WI38 (cell line): ENCODE data around the gene KCNH3.

Experiments
- H3K4me3 ChIP-seq: 2 replicates; pipeline ENCODE4 v1.5.1; 2011; ENCODE audit warnings: low read depth, mild to moderate bottlenecking, control low read depth, low read length
- TF ChIP-seq, protein P1 (sequence below): IDR thresholded peaks from 2 replicates; pipeline ENCODE4 v1.5.1; 2012; ENCODE audit warnings: low read depth, mild to moderate bottlenecking, control low read depth, low read length

KCNH3 gene

DNA sequence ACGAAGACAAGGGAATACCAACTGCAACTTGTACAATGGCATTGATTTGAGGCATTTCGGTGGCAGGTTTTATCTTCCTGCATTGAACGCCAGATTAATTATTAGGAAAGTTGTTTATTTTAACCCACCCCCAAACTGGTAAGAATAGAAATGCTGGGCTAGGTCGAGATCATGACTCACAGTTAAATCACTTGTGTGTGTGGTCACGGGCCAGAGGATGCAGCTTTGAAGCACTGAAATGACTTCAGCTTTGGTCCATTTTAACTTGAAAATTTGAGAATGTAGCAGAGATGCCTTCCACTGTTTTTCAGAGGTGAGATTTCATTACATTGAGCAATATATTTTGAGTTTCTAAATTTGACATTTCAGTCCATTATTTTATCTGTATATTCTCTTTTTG is 23.6 kb upstream of the KCNH3 start:
- H3K4me3 ChIP-seq: no peak overlapping the region
- TF ChIP-seq, protein P1, sequence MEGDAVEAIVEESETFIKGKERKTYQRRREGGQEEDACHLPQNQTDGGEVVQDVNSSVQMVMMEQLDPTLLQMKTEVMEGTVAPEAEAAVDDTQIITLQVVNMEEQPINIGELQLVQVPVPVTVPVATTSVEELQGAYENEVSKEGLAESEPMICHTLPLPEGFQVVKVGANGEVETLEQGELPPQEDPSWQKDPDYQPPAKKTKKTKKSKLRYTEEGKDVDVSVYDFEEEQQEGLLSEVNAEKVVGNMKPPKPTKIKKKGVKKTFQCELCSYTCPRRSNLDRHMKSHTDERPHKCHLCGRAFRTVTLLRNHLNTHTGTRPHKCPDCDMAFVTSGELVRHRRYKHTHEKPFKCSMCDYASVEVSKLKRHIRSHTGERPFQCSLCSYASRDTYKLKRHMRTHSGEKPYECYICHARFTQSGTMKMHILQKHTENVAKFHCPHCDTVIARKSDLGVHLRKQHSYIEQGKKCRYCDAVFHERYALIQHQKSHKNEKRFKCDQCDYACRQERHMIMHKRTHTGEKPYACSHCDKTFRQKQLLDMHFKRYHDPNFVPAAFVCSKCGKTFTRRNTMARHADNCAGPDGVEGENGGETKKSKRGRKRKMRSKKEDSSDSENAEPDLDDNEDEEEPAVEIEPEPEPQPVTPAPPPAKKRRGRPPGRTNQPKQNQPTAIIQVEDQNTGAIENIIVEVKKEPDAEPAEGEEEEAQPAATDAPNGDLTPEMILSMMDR: no peak

DNA sequence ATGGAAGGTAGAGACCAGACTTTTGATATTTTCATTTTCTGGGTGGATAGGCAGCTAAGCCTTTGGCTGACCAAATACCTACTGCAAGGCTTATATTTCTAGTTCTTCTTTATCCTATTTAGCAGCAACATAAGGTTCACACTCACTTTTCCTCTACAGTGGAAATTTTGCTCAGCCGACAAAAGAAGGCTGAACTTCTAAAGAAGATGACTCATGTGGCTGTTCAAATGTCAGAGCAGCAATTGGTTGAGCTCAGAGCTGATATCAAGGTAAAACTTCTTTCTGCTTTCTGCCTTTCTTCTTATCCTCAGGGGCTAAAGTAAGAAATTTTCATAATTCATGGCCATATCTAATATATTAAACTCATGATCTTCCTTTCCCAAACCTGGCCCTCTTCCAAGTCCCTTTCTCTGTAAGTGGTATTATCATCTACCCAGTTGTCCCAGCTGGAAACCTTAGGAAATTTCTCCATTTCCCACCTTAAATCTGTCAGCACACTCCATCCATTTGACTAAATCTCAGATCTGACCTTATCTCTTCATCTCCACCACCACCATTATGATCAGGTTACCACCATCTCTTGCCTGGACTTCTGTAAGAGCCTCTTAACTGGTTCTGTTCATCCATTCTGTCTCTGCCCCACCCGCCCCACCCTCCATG is 19.8 kb upstream of the KCNH3 start:
- TF ChIP-seq, protein P1: no peak
- no peak overlapping the region for H3K4me3 ChIP-seq

DNA sequence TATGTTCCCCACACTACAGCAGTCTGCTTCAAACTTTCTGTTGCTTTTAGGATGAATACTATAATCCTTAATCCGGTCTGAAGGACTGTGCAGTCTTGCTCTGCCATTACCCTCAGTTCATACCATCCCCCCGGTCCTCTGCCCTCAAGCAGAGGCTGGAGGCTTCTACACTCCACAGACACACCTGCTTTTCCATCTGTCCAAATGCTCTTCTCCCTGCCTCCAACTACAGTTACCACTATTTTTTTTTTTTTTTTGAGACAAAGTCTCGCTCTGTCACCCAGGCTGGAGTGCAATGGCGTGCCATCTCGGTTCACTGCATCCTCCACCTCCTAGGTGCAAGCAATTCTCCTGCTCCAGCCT is 19.3 kb upstream of the KCNH3 start:
- TF ChIP-seq, protein P1: no peak
- no peak overlapping the region for H3K4me3 ChIP-seq

DNA sequence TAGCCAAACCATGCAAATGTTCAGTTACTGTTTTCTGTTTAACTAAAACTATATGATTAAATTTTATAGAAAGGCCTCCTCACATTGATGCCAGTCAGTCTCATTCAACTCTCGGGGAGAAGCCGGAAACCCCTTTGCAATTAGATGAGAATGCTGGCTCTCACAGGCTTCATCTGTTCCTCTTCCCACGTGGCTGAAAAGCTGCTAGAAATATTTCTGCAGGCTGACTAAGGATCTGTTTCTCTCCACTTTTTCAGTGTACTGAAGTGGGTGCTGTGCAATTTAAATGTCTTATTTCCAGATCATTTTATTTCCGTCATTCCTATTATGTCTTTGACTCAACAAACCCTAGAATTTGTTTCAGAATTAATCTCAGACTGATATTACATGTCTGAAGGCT is 17.4 kb upstream of the KCNH3 start:
- TF ChIP-seq, protein P1: no peak

DNA sequence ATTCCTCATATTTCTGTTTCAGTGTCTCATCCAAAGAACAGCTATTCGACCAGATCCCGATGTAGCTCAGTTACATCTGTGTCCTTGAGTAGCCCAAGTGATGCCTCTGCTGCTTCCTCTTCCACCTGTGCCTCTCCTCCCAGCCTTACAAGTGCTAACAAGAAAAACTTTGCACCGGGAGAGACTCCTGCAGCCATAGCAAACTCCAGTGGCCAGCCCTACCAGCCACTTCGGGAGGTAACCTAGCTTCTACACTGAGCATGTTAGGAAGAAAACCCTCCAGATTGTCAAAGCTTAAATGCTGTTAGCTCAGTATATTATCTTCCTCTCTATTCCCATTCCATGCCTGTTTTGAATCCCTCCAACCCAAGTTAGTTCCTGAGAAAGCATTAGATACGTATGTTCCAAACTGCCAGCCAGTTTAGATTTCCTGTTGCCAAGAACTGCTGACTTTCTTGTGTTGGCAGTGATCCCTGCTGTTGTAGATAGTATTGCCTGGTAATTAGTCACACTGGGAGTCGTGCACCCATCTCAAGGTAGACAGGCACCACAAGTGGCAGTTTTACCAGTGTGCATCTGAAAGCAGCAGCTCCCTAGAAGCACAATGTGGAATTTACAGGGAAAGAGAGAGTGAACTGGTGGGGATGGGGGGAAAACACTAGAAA is 14.0 kb upstream of the KCNH3 start:
- no peak overlapping the region for H3K4me3 ChIP-seq
- TF ChIP-seq, protein P1: no peak

More for the DNA sequence above, 17.4 kb upstream of the KCNH3 start:
- H3K4me3 ChIP-seq: no peak overlapping the region

DNA sequence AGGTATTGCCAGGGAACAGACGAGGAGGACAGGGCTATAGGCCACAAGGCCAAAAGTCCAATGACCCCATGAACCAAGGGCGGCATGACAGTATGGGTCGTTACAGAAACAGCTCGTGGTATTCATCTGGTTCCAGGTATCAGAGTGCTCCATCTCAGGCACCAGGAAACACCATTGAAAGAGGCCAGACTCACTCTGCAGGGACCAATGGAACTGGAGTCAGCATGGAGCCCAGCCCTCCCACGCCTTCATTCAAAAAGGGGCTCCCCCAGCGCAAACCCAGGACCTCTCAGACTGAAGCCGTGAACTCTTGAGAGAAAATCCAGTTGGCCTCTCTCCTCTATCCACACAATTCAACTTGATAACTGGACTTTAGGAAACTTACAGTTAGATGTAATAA is 12.9 kb upstream of the KCNH3 start:
- no peak overlapping the region for H3K4me3 ChIP-seq
- TF ChIP-seq, protein P1: no peak

DNA sequence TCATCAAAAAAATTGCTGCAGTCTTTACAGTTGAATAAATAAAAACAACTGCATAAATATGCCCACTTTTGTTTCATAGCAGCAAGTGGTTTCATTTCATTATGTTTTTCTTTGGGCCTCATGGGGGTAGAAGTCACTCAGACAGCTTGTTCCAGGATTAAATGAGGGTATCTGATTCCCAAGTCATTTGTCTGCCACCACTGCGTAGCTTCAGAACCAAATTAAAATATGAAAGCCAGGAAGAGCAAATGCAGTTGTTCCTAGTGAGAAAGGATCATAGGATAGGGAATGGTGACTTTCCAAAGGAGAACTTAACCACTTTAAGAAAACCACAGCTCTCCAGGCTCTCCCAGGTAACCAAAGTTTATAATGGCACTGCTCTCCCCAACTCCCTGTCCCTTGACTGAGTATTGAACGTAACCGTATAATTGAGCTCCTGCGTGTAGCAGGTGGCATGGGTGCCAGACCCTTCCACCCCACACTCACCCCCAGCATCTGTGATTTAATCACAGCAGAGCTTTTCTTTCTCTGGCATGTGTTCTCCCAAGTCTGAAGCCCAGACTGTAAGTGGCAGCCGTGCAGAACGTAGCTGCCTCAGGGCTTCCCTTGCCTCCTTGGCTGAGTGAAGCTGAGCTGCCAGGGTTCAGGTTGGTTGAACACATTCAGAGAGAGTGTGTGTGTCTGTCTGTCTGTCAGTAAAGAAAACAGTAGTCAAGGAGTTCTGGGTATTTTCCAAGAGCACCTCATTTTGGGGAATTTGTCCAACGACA is 11.3 kb upstream of the KCNH3 start:
- TF ChIP-seq, protein P1: no peak
- no peak overlapping the region for H3K4me3 ChIP-seq
